UCSD-AML1 (cell line): ENCODE measurements around the gene CNKSR3.

Experiments
- DNase-seq: peaks from one replicate; lab custom pipeline; 2025; ENCODE audit not compliant: unreplicated experiment; lab: John Stamatoyannopoulos, UW

Gene CNKSR3

GRCh38 chr6:154428897-154429296, 81.6 kb downstream of the CNKSR3 start:
- no peak for DNase-seq

DNA sequence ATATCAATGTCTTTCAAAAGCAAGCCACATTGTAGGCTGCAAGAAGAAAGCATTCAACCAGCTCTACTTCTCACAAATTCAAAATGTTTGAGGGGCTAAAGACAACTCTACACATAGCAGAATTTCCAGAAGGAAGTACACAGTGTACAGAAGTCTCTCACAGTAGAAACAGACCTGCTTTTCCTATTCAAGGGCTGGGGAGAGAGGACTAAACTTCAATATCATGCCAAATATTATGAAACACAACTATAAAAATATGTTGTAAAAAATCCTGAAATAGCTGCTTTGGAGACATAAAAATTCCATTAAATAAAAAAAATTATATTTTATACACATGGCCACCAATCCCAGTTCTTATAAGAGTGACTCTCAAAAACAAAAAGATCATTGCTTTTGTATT, 83.0 kb downstream of the CNKSR3 start:
- no peak for DNase-seq

- DNase-seq: no peak
These were observed 83.5 kb downstream of the CNKSR3 start for GRCh38 chr6:154426997-154427396.

DNA sequence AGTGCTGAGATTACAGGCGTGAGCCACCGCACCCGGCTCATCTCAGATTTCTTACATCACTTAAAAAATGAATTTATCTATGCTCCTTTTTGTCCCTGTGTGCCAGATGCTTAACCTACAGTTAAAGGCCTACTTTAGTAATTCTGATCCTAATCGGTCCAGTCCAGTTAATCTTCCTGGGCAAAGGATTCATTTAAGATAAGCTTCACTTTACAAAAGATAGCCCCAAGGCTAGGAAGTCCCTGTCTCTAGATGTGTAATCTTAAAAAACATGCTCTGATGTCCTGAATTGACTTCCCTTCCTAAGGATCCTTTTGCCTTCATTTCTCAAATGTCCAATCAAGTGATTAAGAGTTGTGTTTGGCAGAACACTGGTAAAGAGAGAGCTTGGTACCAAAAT, 85.5 kb downstream of the CNKSR3 start:
- no peak for DNase-seq

DNA sequence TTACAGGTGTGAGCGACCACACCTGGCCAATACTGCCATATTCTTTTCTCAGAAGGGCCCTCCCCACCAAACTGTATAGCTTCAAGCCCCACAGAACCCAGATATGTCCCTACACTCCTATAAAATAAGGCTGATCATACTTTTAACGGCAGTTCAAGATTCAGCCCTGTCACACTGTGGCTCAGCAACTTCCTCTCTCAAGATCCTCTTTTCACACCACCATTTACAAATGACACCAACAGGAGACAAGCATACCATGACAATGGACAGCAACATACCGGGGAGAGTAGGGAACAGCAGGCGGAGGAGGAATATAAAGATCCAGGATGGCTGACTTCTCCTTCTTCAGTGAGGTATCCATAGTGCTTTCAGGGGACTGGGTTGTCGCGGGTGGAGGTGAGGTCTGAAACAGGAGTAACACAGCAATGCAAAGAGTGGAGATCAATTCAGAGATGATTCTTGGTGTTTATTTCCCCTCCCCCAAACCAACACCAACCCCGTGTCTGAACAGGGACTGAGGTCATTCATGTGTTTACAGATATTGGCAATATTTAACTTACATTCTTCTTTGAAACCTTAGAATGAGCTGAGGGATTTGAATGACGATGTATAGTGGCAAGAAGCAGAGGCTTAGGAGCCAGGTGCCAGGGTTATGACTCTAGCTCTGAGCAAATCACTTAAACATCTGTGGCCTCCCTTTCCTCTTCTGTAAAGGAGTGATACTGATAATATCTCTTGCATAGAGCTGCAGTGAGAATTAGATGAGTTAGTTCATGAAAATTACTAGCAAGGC, 96.3 kb downstream of the CNKSR3 start:
- DNase-seq: no peak

DNA sequence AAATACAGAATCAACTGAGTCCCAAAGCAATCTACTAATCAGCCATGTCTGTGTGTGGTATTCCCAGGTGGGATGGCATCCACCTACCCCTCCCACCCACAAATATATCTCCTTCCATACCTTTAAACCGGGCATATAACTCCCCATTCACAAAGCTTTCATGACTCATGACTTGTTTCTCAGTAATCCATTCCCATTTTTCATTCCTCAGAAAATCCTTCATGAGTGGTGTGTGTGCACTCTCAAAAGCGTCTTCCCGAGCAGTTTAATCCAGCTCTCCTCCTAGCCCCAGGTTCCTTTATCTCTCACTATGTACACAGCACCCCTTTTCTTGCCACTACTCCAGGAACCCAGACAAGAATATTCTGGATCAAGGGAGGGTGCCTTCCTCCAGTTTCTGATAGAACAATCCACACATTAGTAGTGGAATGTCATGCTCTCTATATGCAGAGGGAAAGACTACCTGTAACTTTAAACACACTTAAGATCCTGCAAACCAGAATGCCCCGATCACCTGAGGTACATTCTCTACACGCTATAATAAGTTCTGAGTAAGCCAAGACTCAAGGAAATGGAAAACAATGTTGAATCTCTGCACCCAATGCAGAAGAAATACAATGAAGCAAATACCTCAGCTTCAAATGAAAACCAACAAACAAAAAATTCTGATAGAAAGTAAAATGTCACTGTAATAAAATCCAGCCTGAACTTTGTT, 98.2 kb downstream of the CNKSR3 start:
- no peak for DNase-seq

GRCh38 chr6:154411076-154411475, 99.4 kb downstream of the CNKSR3 start:
- no peak for DNase-seq

DNA sequence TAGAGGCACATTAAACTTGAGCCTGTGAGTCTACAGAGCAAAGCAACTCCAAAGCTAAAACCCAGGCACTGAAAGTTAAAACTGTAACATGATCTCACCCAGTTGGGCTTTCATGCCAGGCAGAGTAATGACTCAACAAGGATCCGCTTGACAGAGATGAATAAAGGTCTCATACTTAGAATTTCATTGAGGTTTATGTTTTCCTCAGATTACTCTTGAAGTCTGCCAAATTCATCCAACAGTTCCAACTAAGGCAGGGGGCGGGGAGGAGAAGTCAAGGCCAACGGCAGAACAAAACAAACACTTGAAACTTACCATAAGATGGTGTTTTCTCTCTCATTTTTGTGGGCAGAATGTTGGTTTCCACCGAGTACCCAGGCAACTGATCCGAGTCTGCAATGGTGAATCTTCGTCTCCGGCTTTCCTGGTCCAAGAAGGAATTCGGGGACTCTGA, 99.8 kb downstream of the CNKSR3 start:
- no peak for DNase-seq

DNA sequence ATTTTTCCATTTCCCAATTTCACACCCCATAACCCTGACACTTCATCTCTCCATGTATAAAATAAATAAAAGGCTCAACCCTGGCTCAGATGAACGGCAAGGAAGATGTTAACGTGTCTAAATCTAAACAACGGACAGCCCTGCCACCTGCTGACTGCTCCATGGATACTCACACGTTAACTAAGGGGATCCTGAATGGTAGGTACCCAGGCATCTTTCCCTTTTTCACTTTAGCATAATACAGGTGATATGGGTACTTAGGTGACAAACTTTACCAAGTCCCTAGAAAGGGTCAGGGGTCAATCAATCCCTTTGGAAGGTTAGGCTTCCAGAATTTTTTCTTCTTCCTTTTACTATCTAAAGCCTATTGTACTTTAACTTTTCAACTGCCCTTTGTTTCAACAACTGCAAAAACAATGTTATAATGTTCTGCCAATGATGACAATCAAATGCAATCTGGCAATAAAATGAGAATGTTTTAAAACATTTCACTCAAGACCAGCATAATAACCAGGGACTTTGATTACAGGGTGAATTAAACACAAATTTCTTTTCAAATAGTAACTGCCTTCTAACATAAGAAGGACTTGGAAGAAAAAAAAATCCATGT, 101.5 kb downstream of the CNKSR3 start:
- DNase-seq: no peak

DNA sequence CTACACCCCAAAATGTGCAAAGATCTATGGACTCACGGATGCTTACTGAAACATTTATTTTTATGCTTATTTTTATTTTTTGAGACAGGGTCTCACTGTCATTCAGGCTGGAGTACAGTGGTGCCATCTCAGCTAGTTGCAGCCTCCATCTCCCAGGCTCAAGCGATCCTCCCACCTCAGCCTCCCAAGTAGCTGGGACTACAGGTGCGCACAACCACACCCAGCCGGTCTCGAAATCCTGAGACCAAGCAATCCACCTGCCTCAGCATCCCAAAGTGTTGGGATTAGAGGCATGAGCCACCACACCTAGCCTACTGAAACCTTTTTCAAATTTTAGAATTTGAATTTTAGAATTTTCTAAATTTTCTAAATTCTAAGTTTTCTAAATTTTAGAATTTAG, 103.0 kb downstream of the CNKSR3 start:
- no peak for DNase-seq

- no peak for DNase-seq
These were observed 103.6 kb downstream of the CNKSR3 start for GRCh38 chr6:154406869-154407268.

- DNase-seq: no peak
These were observed 104.2 kb downstream of the CNKSR3 start for GRCh38 chr6:154406301-154406700.

- no peak for DNase-seq
These were observed 105.6 kb downstream of the CNKSR3 start for GRCh38 chr6:154404791-154405400.

GRCh38 chr6:154403788-154404187, 106.7 kb downstream of the CNKSR3 start:
- DNase-seq: no peak

GRCh38 chr6:154402081-154402780, 108.3 kb downstream of the CNKSR3 start:
- DNase-seq: no peak

- no peak for DNase-seq
These were observed 111.4 kb downstream of the CNKSR3 start for GRCh38 chr6:154399097-154399496.

GRCh38 chr6:154397491-154398195, 112.8 kb downstream of the CNKSR3 start:
- DNase-seq: no peak

DNA sequence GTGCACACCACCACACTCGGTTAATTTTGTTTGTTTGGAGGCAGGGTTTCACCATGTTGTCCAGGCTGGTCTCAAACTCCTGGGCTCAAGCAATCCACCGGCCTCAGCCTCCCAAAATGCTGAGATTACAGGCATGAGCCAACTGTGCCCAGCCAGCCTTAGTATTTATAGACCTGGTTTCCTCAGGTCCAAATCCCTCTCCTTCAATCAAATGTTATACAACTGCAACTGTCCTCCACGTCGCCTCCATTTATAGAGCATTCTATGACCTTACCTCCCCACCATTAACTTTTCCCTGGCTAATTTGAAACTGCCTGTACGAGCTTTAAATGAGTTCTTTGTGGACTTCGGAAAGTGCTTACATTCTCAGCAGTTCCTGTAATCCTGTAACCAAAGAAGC, 114.6 kb downstream of the CNKSR3 start:
- DNase-seq: no peak

GRCh38 chr6:154395316-154395715, 115.2 kb downstream of the CNKSR3 start:
- no peak for DNase-seq

- no peak for DNase-seq
These were observed 115.9 kb downstream of the CNKSR3 start for GRCh38 chr6:154394571-154394970.
